ENCODE measurements around the gene MUC20. TPM values are rescaled to one million over a fixed set of nuclear protein-coding genes. Genes with fewer than 3 reads are reported as not detected.
A peak's percentile ranks its signal among the peaks of the same experiment; 100 is the strongest.

MUC20 gene
- total RNA-seq, 1 donor = 0.36 TPM

- Histone ChIP-seq H3K4me2 (ENCODE audit: insufficient read depth, low read length) (peak overlapping the region; percentile 72), H3K27ac (ENCODE audit: low read depth, low read length) (peak overlapping the region; percentile 72)
- TF ChIP-seq CTCF (IDR thresholded peaks at IDR 0.05; ENCODE audit: extremely low read depth, low read depth, low read length) = no peak
Measured at GRCh38 chr3:195698325-195698646, 22.5 kb upstream of the MUC20 start.

GRCh38 chr3:195698647-195699387 is 22.0 kb upstream of the MUC20 start:
- Histone ChIP-seq H3K4me3 (ENCODE audit: insufficient read depth, low read length) (peak overlapping the region; percentile 36), H3K27me3 (ENCODE audit: insufficient read depth, low read length) (no peaks in the 10 kb centered on the region), H3K79me2 (ENCODE audit: insufficient read depth, low read length) (no peaks in the 10 kb centered on the region), H3K27ac (ENCODE audit: low read depth, low read length) (peak overlapping the region; percentile 72), H3K36me3 (ENCODE audit: insufficient read depth, low read length) (peaks cover 15% of the 10 kb centered on the region), H3K4me2 (ENCODE audit: insufficient read depth, low read length) (peak overlapping the region; percentile 72), H3K9me3 (ENCODE audit: low read depth, low read length) (no peaks in the 10 kb centered on the region), H4K20me1 (ENCODE audit: insufficient read depth, low read length) (no peaks in the 10 kb centered on the region), H2AFZ (ENCODE audit: low read length) (no peak overlapping the region), H3K4me1 (ENCODE audit: insufficient read depth, low read length) (peaks cover 18% of the 10 kb centered on the region)
- no peak for TF ChIP-seq CTCF (IDR thresholded peaks at IDR 0.05; ENCODE audit: extremely low read depth, low read depth, low read length)
- DNase-seq (ENCODE audit: insufficient read length, low spot score, missing footprints) = no peak

More at GRCh38 chr3:195698325-195698646, 22.5 kb upstream of the MUC20 start:
- Histone ChIP-seq H3K9me3 (ENCODE audit: low read depth, low read length) (no peaks in the 10 kb centered on the region), H3K36me3 (ENCODE audit: insufficient read depth, low read length) (peaks cover 21% of the 10 kb centered on the region), H4K20me1 (ENCODE audit: insufficient read depth, low read length) (no peaks in the 10 kb centered on the region), H3K27me3 (ENCODE audit: insufficient read depth, low read length) (no peaks in the 10 kb centered on the region), H3K79me2 (ENCODE audit: insufficient read depth, low read length) (no peaks in the 10 kb centered on the region), H3K4me1 (ENCODE audit: insufficient read depth, low read length) (peaks cover 18% of the 10 kb centered on the region), H2AFZ (ENCODE audit: low read length) (no peak overlapping the region), H3K4me3 (ENCODE audit: insufficient read depth, low read length) (peak overlapping the region; percentile 36)
- DNase-seq (ENCODE audit: insufficient read length, low spot score, missing footprints) = peak; percentile 61

- H3K27ac ChIP-seq (ENCODE audit: low read depth, low read length) = no peak overlapping the region
- H3K4me2 ChIP-seq (ENCODE audit: insufficient read depth, low read length) = no peak overlapping the region
- H3K27me3 ChIP-seq (ENCODE audit: insufficient read depth, low read length) = no peaks in the 10 kb centered on the region
- peaks cover 14% of the 10 kb centered on the region for H3K36me3 ChIP-seq (ENCODE audit: insufficient read depth, low read length)
- no peak overlapping the region for H3K4me3 ChIP-seq (ENCODE audit: insufficient read depth, low read length)
- no peaks in the 10 kb centered on the region for H3K79me2 ChIP-seq (ENCODE audit: insufficient read depth, low read length)
- H4K20me1 ChIP-seq (ENCODE audit: insufficient read depth, low read length) = no peaks in the 10 kb centered on the region
- H3K4me1 ChIP-seq (ENCODE audit: insufficient read depth, low read length) = peaks cover 18% of the 10 kb centered on the region
- H3K9me3 ChIP-seq (ENCODE audit: low read depth, low read length) = no peaks in the 10 kb centered on the region
- no peak for DNase-seq (ENCODE audit: insufficient read length, low spot score, missing footprints)
- no peak overlapping the region for H2AFZ ChIP-seq (ENCODE audit: low read length)
- TF ChIP-seq CTCF (IDR thresholded peaks at IDR 0.05; ENCODE audit: extremely low read depth, low read depth, low read length) = no peak
Measured at GRCh38 chr3:195699388-195699771, 21.4 kb upstream of the MUC20 start.

GRCh38 chr3:195699860-195700259 is 20.9 kb upstream of the MUC20 start:
- peaks cover 9% of the 10 kb centered on the region for H3K36me3 ChIP-seq (ENCODE audit: insufficient read depth, low read length)
- no peaks in the 10 kb centered on the region for H4K20me1 ChIP-seq (ENCODE audit: insufficient read depth, low read length)
- H3K27me3 ChIP-seq (ENCODE audit: insufficient read depth, low read length) = no peaks in the 10 kb centered on the region
- H3K4me3 ChIP-seq (ENCODE audit: insufficient read depth, low read length) = no peak overlapping the region
- H3K27ac ChIP-seq (ENCODE audit: low read depth, low read length) = no peak overlapping the region
- H3K4me2 ChIP-seq (ENCODE audit: insufficient read depth, low read length) = no peak overlapping the region
- no peak for DNase-seq (ENCODE audit: insufficient read length, low spot score, missing footprints)
- TF ChIP-seq CTCF (IDR thresholded peaks at IDR 0.05; ENCODE audit: extremely low read depth, low read depth, low read length) = no peak
- H3K79me2 ChIP-seq (ENCODE audit: insufficient read depth, low read length) = no peaks in the 10 kb centered on the region
- H3K4me1 ChIP-seq (ENCODE audit: insufficient read depth, low read length) = peaks cover 18% of the 10 kb centered on the region
- H2AFZ ChIP-seq (ENCODE audit: low read length) = no peak overlapping the region
- no peaks in the 10 kb centered on the region for H3K9me3 ChIP-seq (ENCODE audit: low read depth, low read length)
